Measurements from ENCODE around the gene CPB1.

The CPB1 gene

GRCh38 chr3:148800414-148800813 lies 27.2 kb upstream of the CPB1 start:
- Histone ChIP-seq H3K9me3 (ENCODE audit: low read length) (no peaks in the 10 kb centered on the region), H3K4me1 (ENCODE audit: insufficient read depth, low read length) (no peaks in the 10 kb centered on the region), H3K36me3 (ENCODE audit: insufficient read depth, low read length) (no peaks in the 10 kb centered on the region), H3K4me3 (ENCODE audit: low read depth in 1 of 2, low read length in 2 of 2) (no peak overlapping the region), H3K27ac (ENCODE audit: low read depth, low read length) (no peak overlapping the region), H3K9ac (ENCODE audit: low read length) (no peak overlapping the region), H3K27me3 (ENCODE audit: control insufficient read depth in 1 of 2, insufficient read depth in 2 of 2, low read length in 2 of 2) (no peaks in the 10 kb centered on the region)

GRCh38 chr3:148809835-148810234 lies 17.8 kb upstream of the CPB1 start:
- no peaks in the 10 kb centered on the region for H3K9me3 ChIP-seq (ENCODE audit: low read length)
- no peak overlapping the region for H3K4me3 ChIP-seq (ENCODE audit: low read depth in 1 of 2, low read length in 2 of 2)
- H3K27me3 ChIP-seq (ENCODE audit: control insufficient read depth in 1 of 2, insufficient read depth in 2 of 2, low read length in 2 of 2) = no peaks in the 10 kb centered on the region

GRCh38 chr3:148815316-148816110 lies 12.1 kb upstream of the CPB1 start:
- H3K4me1 ChIP-seq (ENCODE audit: insufficient read depth, low read length) = no peaks in the 10 kb centered on the region
- H3K36me3 ChIP-seq (ENCODE audit: insufficient read depth, low read length) = no peaks in the 10 kb centered on the region
- H3K4me3 ChIP-seq (ENCODE audit: low read depth in 1 of 2, low read length in 2 of 2) = no peak overlapping the region

More at GRCh38 chr3:148809835-148810234, 17.8 kb upstream of the CPB1 start:
- Histone ChIP-seq H3K27ac (ENCODE audit: low read depth, low read length) (no peak overlapping the region), H3K36me3 (ENCODE audit: insufficient read depth, low read length) (no peaks in the 10 kb centered on the region), H3K4me1 (ENCODE audit: insufficient read depth, low read length) (no peaks in the 10 kb centered on the region), H3K9ac (ENCODE audit: low read length) (no peak overlapping the region)

GRCh38 chr3:148816427-148816826 lies 11.2 kb upstream of the CPB1 start:
- no peak overlapping the region for H3K27ac ChIP-seq (ENCODE audit: low read depth, low read length)

More at GRCh38 chr3:148815316-148816110, 12.1 kb upstream of the CPB1 start:
- Histone ChIP-seq H3K27ac (ENCODE audit: low read depth, low read length) (no peak overlapping the region), H3K27me3 (ENCODE audit: control insufficient read depth in 1 of 2, insufficient read depth in 2 of 2, low read length in 2 of 2) (no peaks in the 10 kb centered on the region), H3K9me3 (ENCODE audit: low read length) (no peaks in the 10 kb centered on the region), H3K9ac (ENCODE audit: low read length) (no peak overlapping the region)

GRCh38 chr3:148816981-148817525 lies 10.6 kb upstream of the CPB1 start:
- Histone ChIP-seq H3K4me1 (ENCODE audit: insufficient read depth, low read length) (no peaks in the 10 kb centered on the region), H3K9me3 (ENCODE audit: low read length) (no peaks in the 10 kb centered on the region)

More at GRCh38 chr3:148816427-148816826, 11.2 kb upstream of the CPB1 start:
- no peaks in the 10 kb centered on the region for H3K36me3 ChIP-seq (ENCODE audit: insufficient read depth, low read length)
- no peaks in the 10 kb centered on the region for H3K27me3 ChIP-seq (ENCODE audit: control insufficient read depth in 1 of 2, insufficient read depth in 2 of 2, low read length in 2 of 2)
- H3K4me1 ChIP-seq (ENCODE audit: insufficient read depth, low read length) = no peaks in the 10 kb centered on the region
- no peak overlapping the region for H3K9ac ChIP-seq (ENCODE audit: low read length)
- H3K9me3 ChIP-seq (ENCODE audit: low read length) = no peaks in the 10 kb centered on the region
- H3K4me3 ChIP-seq (ENCODE audit: low read depth in 1 of 2, low read length in 2 of 2) = no peak overlapping the region

GRCh38 chr3:148820361-148821245 lies 7.0 kb upstream of the CPB1 start:
- Histone ChIP-seq H3K4me3 (ENCODE audit: low read depth in 1 of 2, low read length in 2 of 2) (no peak overlapping the region), H3K27me3 (ENCODE audit: control insufficient read depth in 1 of 2, insufficient read depth in 2 of 2, low read length in 2 of 2) (no peaks in the 10 kb centered on the region), H3K27ac (ENCODE audit: low read depth, low read length) (no peak overlapping the region), H3K9me3 (ENCODE audit: low read length) (no peaks in the 10 kb centered on the region), H3K9ac (ENCODE audit: low read length) (no peak overlapping the region), H3K36me3 (ENCODE audit: insufficient read depth, low read length) (no peaks in the 10 kb centered on the region), H3K4me1 (ENCODE audit: insufficient read depth, low read length) (no peaks in the 10 kb centered on the region)

More at GRCh38 chr3:148816981-148817525, 10.6 kb upstream of the CPB1 start:
- no peak overlapping the region for H3K9ac ChIP-seq (ENCODE audit: low read length)
- no peaks in the 10 kb centered on the region for H3K36me3 ChIP-seq (ENCODE audit: insufficient read depth, low read length)
- H3K4me3 ChIP-seq (ENCODE audit: low read depth in 1 of 2, low read length in 2 of 2) = no peak overlapping the region
- H3K27me3 ChIP-seq (ENCODE audit: control insufficient read depth in 1 of 2, insufficient read depth in 2 of 2, low read length in 2 of 2) = no peaks in the 10 kb centered on the region
- H3K27ac ChIP-seq (ENCODE audit: low read depth, low read length) = no peak overlapping the region

- no peak overlapping the region for H3K9ac ChIP-seq (ENCODE audit: low read length)
- H3K4me3 ChIP-seq (ENCODE audit: low read depth in 1 of 2, low read length in 2 of 2) = no peak overlapping the region
Observed at GRCh38 chr3:148823026-148823425, 4.6 kb upstream of the CPB1 start.

GRCh38 chr3:148825476-148825875 lies 2.1 kb upstream of the CPB1 start:
- Histone ChIP-seq H3K9me3 (ENCODE audit: low read length) (no peaks in the 10 kb centered on the region), H3K4me1 (ENCODE audit: insufficient read depth, low read length) (no peaks in the 10 kb centered on the region), H3K4me3 (ENCODE audit: low read depth in 1 of 2, low read length in 2 of 2) (no peak overlapping the region), H3K27ac (ENCODE audit: low read depth, low read length) (no peak overlapping the region), H3K9ac (ENCODE audit: low read length) (no peak overlapping the region), H3K27me3 (ENCODE audit: control insufficient read depth in 1 of 2, insufficient read depth in 2 of 2, low read length in 2 of 2) (no peaks in the 10 kb centered on the region), H3K36me3 (ENCODE audit: insufficient read depth, low read length) (no peaks in the 10 kb centered on the region)

More at GRCh38 chr3:148823026-148823425, 4.6 kb upstream of the CPB1 start:
- Histone ChIP-seq H3K27me3 (ENCODE audit: control insufficient read depth in 1 of 2, insufficient read depth in 2 of 2, low read length in 2 of 2) (no peaks in the 10 kb centered on the region), H3K4me1 (ENCODE audit: insufficient read depth, low read length) (no peaks in the 10 kb centered on the region), H3K27ac (ENCODE audit: low read depth, low read length) (no peak overlapping the region), H3K36me3 (ENCODE audit: insufficient read depth, low read length) (no peaks in the 10 kb centered on the region), H3K9me3 (ENCODE audit: low read length) (no peaks in the 10 kb centered on the region)

- no peak overlapping the region for H3K9ac ChIP-seq (ENCODE audit: low read length)
- H3K4me1 ChIP-seq (ENCODE audit: insufficient read depth, low read length) = no peaks in the 10 kb centered on the region
- no peaks in the 10 kb centered on the region for H3K9me3 ChIP-seq (ENCODE audit: low read length)
- H3K27ac ChIP-seq (ENCODE audit: low read depth, low read length) = no peak overlapping the region
- H3K4me3 ChIP-seq (ENCODE audit: low read depth in 1 of 2, low read length in 2 of 2) = no peak overlapping the region
- no peaks in the 10 kb centered on the region for H3K36me3 ChIP-seq (ENCODE audit: insufficient read depth, low read length)
- H3K27me3 ChIP-seq (ENCODE audit: control insufficient read depth in 1 of 2, insufficient read depth in 2 of 2, low read length in 2 of 2) = no peaks in the 10 kb centered on the region
Observed at GRCh38 chr3:148828136-148828690, 602 bp downstream of the CPB1 start.

GRCh38 chr3:148829926-148830325 lies 2.3 kb downstream of the CPB1 start:
- Histone ChIP-seq H3K27me3 (ENCODE audit: control insufficient read depth in 1 of 2, insufficient read depth in 2 of 2, low read length in 2 of 2) (no peaks in the 10 kb centered on the region), H3K9ac (ENCODE audit: low read length) (no peak overlapping the region), H3K9me3 (ENCODE audit: low read length) (no peaks in the 10 kb centered on the region), H3K4me3 (ENCODE audit: low read depth in 1 of 2, low read length in 2 of 2) (no peak overlapping the region), H3K27ac (ENCODE audit: low read depth, low read length) (no peak overlapping the region), H3K36me3 (ENCODE audit: insufficient read depth, low read length) (no peaks in the 10 kb centered on the region), H3K4me1 (ENCODE audit: insufficient read depth, low read length) (no peaks in the 10 kb centered on the region)

GRCh38 chr3:148833223-148833622 lies 5.6 kb downstream of the CPB1 start:
- Histone ChIP-seq H3K4me1 (ENCODE audit: insufficient read depth, low read length) (no peaks in the 10 kb centered on the region), H3K27me3 (ENCODE audit: control insufficient read depth in 1 of 2, insufficient read depth in 2 of 2, low read length in 2 of 2) (no peaks in the 10 kb centered on the region), H3K27ac (ENCODE audit: low read depth, low read length) (no peak overlapping the region), H3K36me3 (ENCODE audit: insufficient read depth, low read length) (no peaks in the 10 kb centered on the region), H3K9ac (ENCODE audit: low read length) (no peak overlapping the region), H3K4me3 (ENCODE audit: low read depth in 1 of 2, low read length in 2 of 2) (no peak overlapping the region), H3K9me3 (ENCODE audit: low read length) (no peaks in the 10 kb centered on the region)
